Upper lobe of left lung (tissue), 6 donors: ENCODE measurements around the gene OR56A5. TPM values are rescaled to one million over a fixed set of nuclear protein-coding genes. Genes with fewer than 3 reads are reported as not detected.
A peak's percentile ranks its signal among the peaks of the same experiment; 100 is the strongest.

ENCODE experiments used
- ATAC-seq, 2 donors: fragments of 200-7000 bp; cut with Tn5 transposase; one replicate each; pipeline ENCODE4 v1.9.1; 2022; ENCODE audit warnings: mild to moderate bottlenecking in 2 of 2, moderate library complexity in 2 of 2; ENCODE audit not compliant: low FRiP score in 2 of 2
- DNase-seq, 2 donors: peaks; one replicate each; pipeline ENCODE4 v3.0.0-alpha.2; 2019 to 2020
- H3K27ac ChIP-seq, 4 donors: fragments of 200-600 bp; sonication (generic); one replicate each; pipeline ENCODE4 v1.5.1; 2016 to 2019
- H3K27me3 ChIP-seq, 4 donors: fragments of 200-600 bp; sonication (generic); one replicate each; pipeline ENCODE4 v1.5.1; 2017 to 2019
- H3K36me3 ChIP-seq, 4 donors: fragments of 200-600 bp; sonication (generic); one replicate each; pipeline ENCODE4 v1.5.1; 2016 to 2019
- H3K4me1 ChIP-seq, 4 donors: fragments of 200-600 bp; sonication (generic); one replicate each; pipeline ENCODE4 v1.5.1; 2018 to 2019
- H3K4me3 ChIP-seq, 4 donors: fragments of 200-600 bp; sonication (generic); one replicate each; pipeline ENCODE4 v1.5.1; 2017 to 2019; ENCODE audit warnings: mild to moderate bottlenecking in 2 of 4, moderate library complexity in 1 of 4
- H3K9me3 ChIP-seq, 4 donors: fragments of 200-600 bp; sonication (generic); one replicate each; pipeline ENCODE4 v1.5.1; 2018 to 2019
- EP300 ChIP-seq, 4 donors: sonication (generic); formaldehyde crosslinking; IDR thresholded peaks; one replicate each; pipeline ENCODE4 v1.5.1; 2017; ENCODE audit warnings: antibody characterized with exemption in 4 of 4, control low read depth in 2 of 4
- POLR2A ChIP-seq, 4 donors: fragments of 450-650 bp; IDR thresholded peaks; one replicate each; pipeline ENCODE4 v1.5.1; 2016 to 2017; ENCODE audit warnings: antibody characterized with exemption in 4 of 4, mild to moderate bottlenecking in 2 of 4
- POLR2AphosphoS5 ChIP-seq, 2 donors: sonication (generic); formaldehyde crosslinking; IDR thresholded peaks; one replicate each; pipeline ENCODE4 v1.5.1; 2017; ENCODE audit warnings: antibody characterized with exemption in 2 of 2
- WGBS, 2 donors: methylation state at CpG; one replicate each; pipeline ENCODE4 v1.1.5; 2017 to 2018; 5-methylcytosine and 5-hydroxymethylcytosine counted together
- total RNA-seq, 6 donors: library from RNA; depleted of rRNA in 4 of 6; stranded (reverse); fragments of >200 nt in 4 of 6; gene quantifications; one replicate each; pipeline versions ENCODE4 v1.1.0 to v1.2.1, GENCODE V29; 2016 to 2021
- TF ChIP-seq, protein P1 (sequence below), 6 experiments: fragments of 450-650 bp in 4 of 6; fragments of 200-600 bp in 2 of 6; sonication (generic) in 2 of 6; IDR thresholded peaks; one replicate each; pipeline ENCODE4 v1.5.1; 2016 to 2019; ENCODE audit warnings: antibody characterized with exemption in 6 of 6
- donor health status: DM: no; HTN: no; CAD: no; lungs with moderate emphysema.
- donor health status: DM: no; HTN: yes; CAD: no; lungs with severe emphysema.

OR56A5 gene
- total RNA-seq, 6 donors from 2014 or later, result not detected

- DNase-seq, result no peak
Measured at GRCh38 chr11:5955586-5955985, 12.7 kb downstream of the OR56A5 start.

DNA sequence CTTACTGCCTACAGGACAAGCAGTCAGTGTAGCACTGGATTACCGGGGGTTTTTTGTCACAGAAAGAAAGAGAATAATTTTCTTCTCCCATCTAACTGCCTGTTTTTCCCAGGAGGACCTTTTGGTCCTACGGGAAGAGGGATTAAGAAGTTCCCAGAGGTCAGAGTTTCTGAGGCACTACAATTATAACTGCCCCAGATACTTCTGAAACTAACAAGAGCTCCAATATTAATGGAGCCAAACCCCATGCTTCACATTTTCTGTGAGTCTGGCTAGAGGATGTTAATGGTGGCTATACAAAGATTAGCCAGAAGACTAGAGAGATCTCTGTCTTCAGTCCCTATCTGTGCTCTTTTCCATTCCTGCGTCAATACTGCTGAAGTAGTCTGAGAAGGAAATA, 26.3 kb downstream of the OR56A5 start, which contains the start of gene OR56A3:
Gene OR56A3 (plus strand): TSS at position 301 of the 400 bp plus-strand sequence. CDS start 5,096 bp downstream, outside the sequence.
- H3K9me3 ChIP-seq, result no peaks in the 10 kb centered on the region
- no peak within 1 kb of the TSS for H3K27ac ChIP-seq
- no peaks in the 10 kb centered on the region for H3K27me3 ChIP-seq
- no peak for ATAC-seq
- no peaks in the 10 kb centered on the region for H3K4me1 ChIP-seq
- no peaks in the 10 kb centered on the region for H3K36me3 ChIP-seq
- TF ChIP-seq, protein P1, sequence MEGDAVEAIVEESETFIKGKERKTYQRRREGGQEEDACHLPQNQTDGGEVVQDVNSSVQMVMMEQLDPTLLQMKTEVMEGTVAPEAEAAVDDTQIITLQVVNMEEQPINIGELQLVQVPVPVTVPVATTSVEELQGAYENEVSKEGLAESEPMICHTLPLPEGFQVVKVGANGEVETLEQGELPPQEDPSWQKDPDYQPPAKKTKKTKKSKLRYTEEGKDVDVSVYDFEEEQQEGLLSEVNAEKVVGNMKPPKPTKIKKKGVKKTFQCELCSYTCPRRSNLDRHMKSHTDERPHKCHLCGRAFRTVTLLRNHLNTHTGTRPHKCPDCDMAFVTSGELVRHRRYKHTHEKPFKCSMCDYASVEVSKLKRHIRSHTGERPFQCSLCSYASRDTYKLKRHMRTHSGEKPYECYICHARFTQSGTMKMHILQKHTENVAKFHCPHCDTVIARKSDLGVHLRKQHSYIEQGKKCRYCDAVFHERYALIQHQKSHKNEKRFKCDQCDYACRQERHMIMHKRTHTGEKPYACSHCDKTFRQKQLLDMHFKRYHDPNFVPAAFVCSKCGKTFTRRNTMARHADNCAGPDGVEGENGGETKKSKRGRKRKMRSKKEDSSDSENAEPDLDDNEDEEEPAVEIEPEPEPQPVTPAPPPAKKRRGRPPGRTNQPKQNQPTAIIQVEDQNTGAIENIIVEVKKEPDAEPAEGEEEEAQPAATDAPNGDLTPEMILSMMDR (IDR thresholded peaks at IDR 0.05), result no peak
- TF ChIP-seq EP300 (IDR thresholded peaks at IDR 0.05), result no peak
- TF ChIP-seq POLR2AphosphoS5 (IDR thresholded peaks at IDR 0.05), result no peak
- TF ChIP-seq POLR2A (IDR thresholded peaks at IDR 0.05), result no peak
- 75 to 84% methylated on average over 3 of the region's 3 CpGs for WGBS, 2 donors
- DNase-seq, result no peak
- no peak within 1 kb of the TSS for H3K4me3 ChIP-seq

More at GRCh38 chr11:5955586-5955985, 12.7 kb downstream of the OR56A5 start:
- Histone ChIP-seq H3K27me3 (no peaks in the 10 kb centered on the region), H3K9me3 (peaks cover 0 to 11% (median 3%) of the 10 kb centered on the region in 4 donors), H3K4me3 (no peak overlapping the region), H3K4me1 (no peaks in the 10 kb centered on the region), H3K36me3 (no peaks in the 10 kb centered on the region), H3K27ac (no peak overlapping the region)
- 70 to 82% methylated on average over 3 of the region's 3 CpGs for WGBS, 2 donors
- TF ChIP-seq EP300 (IDR thresholded peaks at IDR 0.05) (no peak), POLR2A (IDR thresholded peaks at IDR 0.05) (no peak), POLR2AphosphoS5 (IDR thresholded peaks at IDR 0.05) (no peak)
- TF ChIP-seq, protein P1 (IDR thresholded peaks at IDR 0.05), result no peak
- ATAC-seq, result no peak

- Histone ChIP-seq H3K4me3 (no peak overlapping the region), H3K9me3 (peaks cover 0 to under 1% (median 0%) of the 10 kb centered on the region in 4 donors), H3K36me3 (no peaks in the 10 kb centered on the region), H3K27ac (no peak overlapping the region), H3K4me1 (no peaks in the 10 kb centered on the region), H3K27me3 (no peaks in the 10 kb centered on the region)
- WGBS, 2 donors, result 94 to 97% methylated on average over 2 of the region's 2 CpGs
- DNase-seq (no peak), ATAC-seq (no peak)
- no peak for TF ChIP-seq POLR2A (IDR thresholded peaks at IDR 0.05)
- TF ChIP-seq EP300 (IDR thresholded peaks at IDR 0.05), result no peak
- no peak for TF ChIP-seq POLR2AphosphoS5 (IDR thresholded peaks at IDR 0.05)
- TF ChIP-seq, protein P1 (IDR thresholded peaks at IDR 0.05), result no peak
Measured at GRCh38 chr11:5940748-5941147, 27.5 kb downstream of the OR56A5 start.

GRCh38 chr11:5938603-5938965, 29.7 kb downstream of the OR56A5 start:
- Histone ChIP-seq H3K27me3 (no peaks in the 10 kb centered on the region), H3K9me3 (peaks cover 0 to 7% (median 0%) of the 10 kb centered on the region in 4 donors), H3K27ac (no peak overlapping the region), H3K4me1 (no peaks in the 10 kb centered on the region), H3K4me3 (no peak overlapping the region), H3K36me3 (no peaks in the 10 kb centered on the region)
- 79 to 80% methylated on average over 14 to 21 of the region's 21 CpGs for WGBS, 2 donors
- peak in 1 of 2 donors; percentile 72 for DNase-seq
- TF ChIP-seq POLR2AphosphoS5 (IDR thresholded peaks at IDR 0.05) (no peak), POLR2A (IDR thresholded peaks at IDR 0.05) (no peak), EP300 (IDR thresholded peaks at IDR 0.05) (no peak)
- TF ChIP-seq, protein P1 (IDR thresholded peaks at IDR 0.05), result no peak
- no peak for ATAC-seq
